HCT116 (cell line): ENCODE measurements around the gene TRIM66. TPM values are rescaled to one million over a fixed set of nuclear protein-coding genes. Genes with fewer than 3 reads are reported as not detected.

Source experiments
- ATAC-seq: fragments of 200-7000 bp; cut with Tn5 transposase; 2 replicates; pipeline ENCODE4 v1.9.1; 2020; ENCODE audit warnings: mild to moderate bottlenecking, moderate library complexity
- BruUV-seq: library from RNA; stranded (reverse); fragments of 400-500 nt; replicated peaks from 2 replicates; lab custom pipeline; 2021; lab: Mats Ljungman, UMichigan
- CTCF ChIA-PET: fragments of 300-600 bp; sonication (Branson Sonifier 250); formaldehyde crosslinking; loops from one replicate; lab custom pipeline; 2021; ENCODE audit warnings: antibody characterized with exemption; lab: Charles Lee
- POLR2A ChIA-PET: fragments of 300-600, 350-600 bp; sonication (Branson Sonifier 250); formaldehyde crosslinking; loops from one replicate; lab custom pipeline; 2021; ENCODE audit warnings: antibody characterized with exemption; lab: Charles Lee
- RAD21 ChIA-PET, 2 experiments: fragments of 300-600 bp; sonication (Branson Sonifier 250); formaldehyde crosslinking; loops; one replicate each; lab custom pipeline; 2023; ENCODE audit warnings: low total read pairs in 2 of 2; ENCODE audit not compliant: uncharacterized antibody in 2 of 2, unreplicated experiment in 2 of 2, low non-redundant PET in 1 of 2; lab: Charles Lee
- DNase-seq: peaks from one replicate; pipeline ENCODE4 v3.0.0-alpha.2; 2010; ENCODE audit warnings: low read depth, low spot score
- H2AFZ ChIP-seq: fragments of 200-600 bp; shearing (Covaris generic), sonication (generic); 2 replicates; pipeline ENCODE4 v1.6.1; 2017; ENCODE audit warnings: low read depth, mixed run types, mixed read lengths, antibody characterized with exemption, low read length; ENCODE audit not compliant: poor library complexity, severe bottlenecking
- H3K27ac ChIP-seq: 2 replicates; pipeline ENCODE4 v1.5.1; 2012; ENCODE audit warnings: low read depth, low read length
- H3K27me3 ChIP-seq: fragments of 200-600 bp; sonication (generic); 2 replicates; pipeline ENCODE4 v1.6.1; 2016; ENCODE audit warnings: mixed run types, low read length, mixed read lengths; ENCODE audit not compliant: insufficient read depth
- H3K36me3 ChIP-seq, 2 experiments: fragments of 200-500 bp in 1 of 2; fragments of 200-600 bp in 1 of 2; sonication (Bioruptor generic) in 1 of 2; sonication (generic) in 1 of 2; 2 replicates each; pipeline versions ENCODE4 v1.5.1 to v1.6.1; 2014 to 2016; ENCODE audit warnings: low read length in 2 of 2, inconsistent platforms in 1 of 2, mixed read lengths in 1 of 2, mixed run types in 1 of 2; ENCODE audit not compliant: insufficient read depth in 2 of 2, control insufficient read depth in 1 of 2
- H3K4me1 ChIP-seq, 2 experiments: fragments of 200-600 bp in 1 of 2; sonication (generic) in 1 of 2; 2 replicates each; pipeline versions ENCODE4 v1.5.1 to v1.6.1; 2012 to 2017; ENCODE audit warnings: low read length in 2 of 2, inconsistent platforms in 1 of 2, mild to moderate bottlenecking in 1 of 2, mixed read lengths in 1 of 2, mixed run types in 1 of 2, moderate library complexity in 1 of 2; ENCODE audit not compliant: insufficient read depth in 2 of 2, control insufficient read depth in 1 of 2
- H3K4me2 ChIP-seq: fragments of 200-600 bp; sonication (generic); 2 replicates; pipeline ENCODE4 v1.6.1; 2017; ENCODE audit warnings: mixed run types, low read length, mixed read lengths
- H3K4me3 ChIP-seq, 2 experiments: fragments of 200-600 bp in 1 of 2; sonication (generic) in 1 of 2; replicated peaks in 1 of 2; 2 replicates each; pipeline ENCODE4 v1.5.1; 2011 to 2016; ENCODE audit warnings: low read length in 2 of 2, control low read depth in 1 of 2, low read depth in 1 of 2, mild to moderate bottlenecking in 1 of 2, mixed read lengths in 1 of 2, mixed run types in 1 of 2
- H3K79me2 ChIP-seq: fragments of 200-600 bp; sonication (generic); 2 replicates; pipeline ENCODE4 v1.6.1; 2017; ENCODE audit warnings: mild to moderate bottlenecking, mixed run types, low read length, moderate library complexity, mixed read lengths; ENCODE audit not compliant: insufficient read depth
- H3K9ac ChIP-seq: fragments of 200-600 bp; sonication (generic); 2 replicates; pipeline ENCODE4 v1.6.1; 2016; ENCODE audit warnings: low read length, mixed read lengths
- H3K9me2 ChIP-seq: fragments of 200-600 bp; sonication (generic), shearing (Covaris generic); 2 replicates; pipeline ENCODE4 v1.6.1; 2017; ENCODE audit warnings: mixed run types, mild to moderate bottlenecking, moderate library complexity; ENCODE audit not compliant: insufficient read depth
- H3K9me3 ChIP-seq, 2 experiments: fragments of 200-500 bp in 1 of 2; fragments of 200-600 bp in 1 of 2; sonication (Bioruptor generic) in 1 of 2; sonication (generic) in 1 of 2; 2 replicates each; pipeline ENCODE4 v1.6.1; 2014 to 2017; ENCODE audit warnings: low read length in 2 of 2, mixed read lengths in 2 of 2, inconsistent platforms in 1 of 2, low read depth in 1 of 2, mild to moderate bottlenecking in 1 of 2, mixed run types in 1 of 2, moderate library complexity in 1 of 2; ENCODE audit not compliant: control insufficient read depth in 1 of 2, insufficient read depth in 1 of 2
- H4K20me1 ChIP-seq: fragments of 200-600 bp; sonication (generic), shearing (Covaris generic); 2 replicates; pipeline ENCODE4 v1.6.1; 2017; ENCODE audit warnings: mixed run types, mild to moderate bottlenecking, moderate library complexity; ENCODE audit not compliant: insufficient read depth
- CEBPB ChIP-seq: IDR thresholded peaks from 2 replicates; pipeline ENCODE4 v1.6.1; 2012; ENCODE audit warnings: low read depth
- EZH2 ChIP-seq: fragments of 200-600 bp; sonication (generic); IDR thresholded peaks from 2 replicates; pipeline ENCODE4 v1.6.1; 2017; ENCODE audit warnings: antibody characterized with exemption, mixed run types
- EZH2phosphoT487 ChIP-seq: fragments of 200-600 bp; IDR thresholded peaks from 2 replicates; pipeline ENCODE4 v1.6.1; 2018; ENCODE audit warnings: antibody characterized with exemption, borderline replicate concordance
- JUND ChIP-seq: IDR thresholded peaks from 2 replicates; pipeline ENCODE4 v1.6.1; 2012
- POLR2A ChIP-seq: IDR thresholded peaks from 2 replicates; pipeline ENCODE4 v1.7.0; 2011; ENCODE audit warnings: borderline replicate concordance; ENCODE audit not compliant: insufficient read depth, insufficient read length; ENCODE audit errors: extremely low read depth
- POLR2AphosphoS5 ChIP-seq: IDR thresholded peaks from 2 replicates; pipeline ENCODE4 v1.6.1; 2011; ENCODE audit warnings: mild to moderate bottlenecking, low read depth, low read length, moderate library complexity
- RAD21 ChIP-seq: IDR thresholded peaks from 2 replicates; pipeline ENCODE4 v1.6.1; 2012; ENCODE audit warnings: low read depth, mild to moderate bottlenecking
- SP1 ChIP-seq: IDR thresholded peaks from 2 replicates; pipeline ENCODE4 v1.6.1; 2012; ENCODE audit warnings: low read depth
- TCF7L2 ChIP-seq: IDR thresholded peaks from 2 replicates; pipeline ENCODE4 v1.7.0; 2011; ENCODE audit warnings: borderline replicate concordance, inconsistent platforms; ENCODE audit not compliant: insufficient read depth, insufficient read length; ENCODE audit errors: extremely low read depth
- ZNF274 ChIP-seq: fragments of 200-500 bp; sonication (Bioruptor generic); IDR thresholded peaks from 2 replicates; pipeline ENCODE4 v1.6.1; 2014; ENCODE audit warnings: mild to moderate bottlenecking, low read depth, low read length, inconsistent platforms
- intact Hi-C: fragments of 100-400 bp; cut with micrococcal nuclease; formaldehyde crosslinking; loops from 2 replicates; pipeline ENCODE4 v1.10.0; 2022
- total RNA-seq: library from RNA; stranded (reverse); gene quantifications from one replicate; pipeline ENCODE4 v1.2.1, GENCODE V29; 2021; ENCODE audit not compliant: unreplicated experiment
- TF ChIP-seq, protein P1 (sequence below): IDR thresholded peaks from 2 replicates; pipeline ENCODE4 v1.6.1; 2012; ENCODE audit warnings: low read depth
- TF ChIP-seq, protein P2 (sequence below): IDR thresholded peaks from 2 replicates; pipeline ENCODE4 v1.6.1; 2012
- TF ChIP-seq, protein P3 (sequence below): IDR thresholded peaks from 2 replicates; pipeline ENCODE4 v1.6.1; 2011; ENCODE audit warnings: mild to moderate bottlenecking, low read length, moderate library complexity; ENCODE audit not compliant: insufficient replicate concordance; ENCODE audit errors: extremely low read depth

Gene TRIM66
- total RNA-seq, 1 experiment from 2014 or later, result 24.8 TPM

DNA sequence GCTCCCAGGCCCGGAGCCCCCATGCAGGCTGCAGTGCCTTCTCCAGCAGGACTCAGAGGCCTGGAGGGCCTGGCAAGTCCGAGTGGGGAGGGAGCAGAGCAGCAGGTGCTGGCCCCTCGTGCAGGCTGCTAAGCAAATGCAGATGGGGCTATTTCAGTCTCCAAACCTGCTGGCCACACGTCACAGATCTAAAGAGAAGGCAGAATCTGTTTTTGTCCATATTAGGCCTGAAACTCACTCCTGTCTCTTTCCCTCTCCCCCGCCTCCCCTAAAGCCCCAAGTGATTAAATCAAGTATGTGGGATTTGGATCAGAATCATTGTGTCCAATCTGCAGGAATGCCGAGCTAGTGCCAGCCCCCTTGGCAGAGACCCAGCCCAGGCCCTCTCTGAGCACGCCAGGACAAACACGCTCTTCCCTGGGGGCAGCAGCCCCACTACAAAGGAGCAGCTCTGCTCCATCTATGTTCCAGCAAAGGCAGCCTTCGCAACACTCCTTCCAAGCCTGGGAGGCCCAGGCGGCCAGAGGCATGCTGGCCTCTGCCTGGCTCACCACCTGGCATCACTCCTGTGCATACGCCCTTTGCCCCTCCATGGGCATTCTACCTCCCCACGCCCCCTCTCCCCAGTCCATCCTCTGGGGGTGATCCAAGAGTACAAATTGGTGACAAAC lies 26.7 kb upstream of the TRIM66 start:
- Histone ChIP-seq H4K20me1 (no peaks in the 10 kb centered on the region), H3K27ac (no peak overlapping the region), H3K27me3 (no peaks in the 10 kb centered on the region), H3K9ac (no peak overlapping the region), H3K36me3 (no peaks in the 10 kb centered on the region), H3K9me3 (no peaks in the 10 kb centered on the region), H3K9me2 (no peaks in the 10 kb centered on the region), H3K4me2 (no peak overlapping the region), H3K79me2 (no peaks in the 10 kb centered on the region), H3K4me1 (no peaks in the 10 kb centered on the region), H3K4me3 (no peak overlapping the region), H2AFZ (no peak overlapping the region)
- ChIA-PET CTCF (no interaction called here), RAD21 (no interaction called here), POLR2A (interaction anchor here (0.6 kb wide), 1 partner anchor 9 kb away, joined by 3 read pairs; no protein-coding TSS in a partner anchor)
- intact Hi-C loops, result no loop called here
- DNase-seq (no peak), ATAC-seq (no peak)
- no peak for TF ChIP-seq SP1
- TF ChIP-seq EZH2phosphoT487, result no peak
- TF ChIP-seq, protein P1, sequence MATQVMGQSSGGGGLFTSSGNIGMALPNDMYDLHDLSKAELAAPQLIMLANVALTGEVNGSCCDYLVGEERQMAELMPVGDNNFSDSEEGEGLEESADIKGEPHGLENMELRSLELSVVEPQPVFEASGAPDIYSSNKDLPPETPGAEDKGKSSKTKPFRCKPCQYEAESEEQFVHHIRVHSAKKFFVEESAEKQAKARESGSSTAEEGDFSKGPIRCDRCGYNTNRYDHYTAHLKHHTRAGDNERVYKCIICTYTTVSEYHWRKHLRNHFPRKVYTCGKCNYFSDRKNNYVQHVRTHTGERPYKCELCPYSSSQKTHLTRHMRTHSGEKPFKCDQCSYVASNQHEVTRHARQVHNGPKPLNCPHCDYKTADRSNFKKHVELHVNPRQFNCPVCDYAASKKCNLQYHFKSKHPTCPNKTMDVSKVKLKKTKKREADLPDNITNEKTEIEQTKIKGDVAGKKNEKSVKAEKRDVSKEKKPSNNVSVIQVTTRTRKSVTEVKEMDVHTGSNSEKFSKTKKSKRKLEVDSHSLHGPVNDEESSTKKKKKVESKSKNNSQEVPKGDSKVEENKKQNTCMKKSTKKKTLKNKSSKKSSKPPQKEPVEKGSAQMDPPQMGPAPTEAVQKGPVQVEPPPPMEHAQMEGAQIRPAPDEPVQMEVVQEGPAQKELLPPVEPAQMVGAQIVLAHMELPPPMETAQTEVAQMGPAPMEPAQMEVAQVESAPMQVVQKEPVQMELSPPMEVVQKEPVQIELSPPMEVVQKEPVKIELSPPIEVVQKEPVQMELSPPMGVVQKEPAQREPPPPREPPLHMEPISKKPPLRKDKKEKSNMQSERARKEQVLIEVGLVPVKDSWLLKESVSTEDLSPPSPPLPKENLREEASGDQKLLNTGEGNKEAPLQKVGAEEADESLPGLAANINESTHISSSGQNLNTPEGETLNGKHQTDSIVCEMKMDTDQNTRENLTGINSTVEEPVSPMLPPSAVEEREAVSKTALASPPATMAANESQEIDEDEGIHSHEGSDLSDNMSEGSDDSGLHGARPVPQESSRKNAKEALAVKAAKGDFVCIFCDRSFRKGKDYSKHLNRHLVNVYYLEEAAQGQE, result no peak
- no peak for TF ChIP-seq ZNF274
- TF ChIP-seq TCF7L2, result no peak
- TF ChIP-seq JUND, result no peak
- TF ChIP-seq, protein P2, sequence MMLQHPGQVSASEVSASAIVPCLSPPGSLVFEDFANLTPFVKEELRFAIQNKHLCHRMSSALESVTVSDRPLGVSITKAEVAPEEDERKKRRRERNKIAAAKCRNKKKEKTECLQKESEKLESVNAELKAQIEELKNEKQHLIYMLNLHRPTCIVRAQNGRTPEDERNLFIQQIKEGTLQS, result no peak
- TF ChIP-seq RAD21, result no peak
- TF ChIP-seq POLR2AphosphoS5, result no peak
- no peak for TF ChIP-seq EZH2
- TF ChIP-seq POLR2A, result no peak
- TF ChIP-seq, protein P3, sequence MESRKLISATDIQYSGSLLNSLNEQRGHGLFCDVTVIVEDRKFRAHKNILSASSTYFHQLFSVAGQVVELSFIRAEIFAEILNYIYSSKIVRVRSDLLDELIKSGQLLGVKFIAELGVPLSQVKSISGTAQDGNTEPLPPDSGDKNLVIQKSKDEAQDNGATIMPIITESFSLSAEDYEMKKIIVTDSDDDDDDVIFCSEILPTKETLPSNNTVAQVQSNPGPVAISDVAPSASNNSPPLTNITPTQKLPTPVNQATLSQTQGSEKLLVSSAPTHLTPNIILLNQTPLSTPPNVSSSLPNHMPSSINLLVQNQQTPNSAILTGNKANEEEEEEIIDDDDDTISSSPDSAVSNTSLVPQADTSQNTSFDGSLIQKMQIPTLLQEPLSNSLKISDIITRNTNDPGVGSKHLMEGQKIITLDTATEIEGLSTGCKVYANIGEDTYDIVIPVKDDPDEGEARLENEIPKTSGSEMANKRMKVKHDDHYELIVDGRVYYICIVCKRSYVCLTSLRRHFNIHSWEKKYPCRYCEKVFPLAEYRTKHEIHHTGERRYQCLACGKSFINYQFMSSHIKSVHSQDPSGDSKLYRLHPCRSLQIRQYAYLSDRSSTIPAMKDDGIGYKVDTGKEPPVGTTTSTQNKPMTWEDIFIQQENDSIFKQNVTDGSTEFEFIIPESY, result no peak
- TF ChIP-seq CEBPB, result no peak
- no TSS peak for BruUV-seq
